Measurements from ENCODE around the gene BTBD6.

- TF ChIP-seq EZH2 (IDR thresholded peaks at IDR 0.05; ENCODE audit: insufficient read depth, poor library complexity, severe bottlenecking) (no peak), EZH2phosphoT487 (IDR thresholded peaks at IDR 0.05; ENCODE audit: insufficient read depth, low read depth) (no peak)
Measured at GRCh38 chr14:105219753-105220152, 28.6 kb upstream of the BTBD6 start.

All from GM23248 (cell line).